Lower leg skin (tissue), 3 donors: Measurements from ENCODE around the gene CHST8.

Experiments used
- CTCF ChIP-seq, 3 donors: fragments of 450-650 bp; IDR thresholded peaks; one replicate each; pipeline ENCODE4 v1.5.1; 2016; ENCODE audit warnings: antibody characterized with exemption in 3 of 3, mild to moderate bottlenecking in 3 of 3, moderate library complexity in 2 of 3
- POLR2A ChIP-seq, 2 donors: fragments of 450-650 bp; IDR thresholded peaks; one replicate each; pipeline ENCODE4 v1.6.1; 2016 to 2017; ENCODE audit warnings: antibody characterized with exemption in 2 of 2, mild to moderate bottlenecking in 1 of 2, moderate library complexity in 1 of 2

GRCh38 chr19:33719366-33720154, 97.8 kb downstream of the CHST8 start:
- TF ChIP-seq CTCF (IDR thresholded peaks at IDR 0.05) = no peak
- TF ChIP-seq POLR2A (IDR thresholded peaks at IDR 0.05) = no peak
